RPMI7951 (cell line): Measurements from ENCODE around the gene MACROD1. TPM values are rescaled to one million over a fixed set of nuclear protein-coding genes. Genes with fewer than 3 reads are reported as not detected.

ENCODE experiments used
- DNase-seq: peaks from one replicate; pipeline ENCODE4 v3.0.0-alpha.2; 2012; ENCODE audit warnings: low read depth
- total RNA-seq: library from RNA; depleted of rRNA; stranded (reverse); fragments of >200 nt; shearing (Covaris generic); gene quantifications from 2 replicates; pipeline ENCODE4 v1.2.3, GENCODE V29; 2014

Gene MACROD1
- total RNA-seq, 1 experiment from 2014 or later: 43.3 TPM

DNA sequence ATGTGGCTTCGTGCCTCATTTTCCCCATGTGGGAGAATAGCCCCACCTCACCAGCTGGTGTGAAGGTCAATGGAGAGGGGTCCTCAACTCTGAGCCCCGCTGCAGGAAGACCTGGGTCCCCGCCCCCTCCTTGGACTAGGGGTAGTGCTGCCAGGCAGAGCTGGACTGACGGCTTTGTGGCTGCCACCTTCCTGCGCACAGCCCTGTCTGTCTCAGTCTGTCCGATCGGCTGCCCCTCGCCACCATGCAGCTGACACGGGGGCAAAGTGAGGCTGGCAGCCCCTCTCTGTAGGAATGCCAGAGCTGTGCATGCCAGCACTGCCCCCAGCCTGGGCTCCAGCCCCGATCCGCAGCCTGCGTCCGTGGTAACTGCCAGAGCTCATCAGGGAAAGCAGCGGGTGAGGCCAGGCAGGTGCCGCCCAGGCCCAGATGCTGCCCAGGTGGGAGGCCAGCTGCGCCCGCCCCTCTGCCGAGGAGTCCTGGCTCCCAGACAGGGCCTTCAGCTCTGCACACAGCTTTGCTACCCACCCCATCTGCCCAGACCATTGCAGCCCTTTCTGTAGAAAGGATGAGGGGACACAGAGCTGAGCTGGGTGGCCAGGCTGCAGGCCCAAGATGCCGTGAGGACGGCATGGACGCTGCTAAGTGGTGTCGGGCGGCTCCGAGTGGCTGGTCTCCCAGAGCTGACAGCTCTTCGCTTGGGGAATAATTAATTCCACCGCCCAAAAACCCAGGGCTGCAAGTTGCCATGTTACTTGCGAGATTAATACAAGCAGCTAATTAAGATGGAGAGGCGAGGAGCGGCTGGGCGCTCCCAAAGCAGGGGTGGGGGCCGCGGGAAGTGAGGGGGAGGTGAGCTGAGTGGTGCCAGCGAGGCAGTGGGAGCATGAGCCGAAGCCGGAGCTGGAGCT lies 149.7 kb downstream of the MACROD1 start:
- DNase-seq: no peak

DNA sequence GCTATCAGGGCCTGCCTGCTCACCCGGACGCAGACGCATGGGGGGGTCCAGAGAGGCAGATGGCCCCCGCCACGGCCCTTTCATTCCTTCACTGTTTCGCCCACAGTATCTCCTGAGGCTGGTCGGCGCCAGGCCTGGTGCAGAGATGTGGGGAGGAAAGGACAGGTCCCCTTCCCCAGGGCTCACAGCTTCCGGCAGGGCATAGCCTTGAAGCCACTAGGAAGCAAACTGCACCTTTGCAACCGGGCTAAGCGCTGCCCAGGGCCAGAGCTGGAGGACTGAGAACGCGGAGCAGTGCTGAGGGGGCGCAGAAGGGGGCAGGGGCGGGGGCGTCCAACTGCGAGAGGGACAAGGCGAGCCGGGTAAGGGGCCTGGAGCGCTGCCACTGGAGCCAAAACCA lies 150.4 kb downstream of the MACROD1 start:
- DNase-seq: no peak

DNA sequence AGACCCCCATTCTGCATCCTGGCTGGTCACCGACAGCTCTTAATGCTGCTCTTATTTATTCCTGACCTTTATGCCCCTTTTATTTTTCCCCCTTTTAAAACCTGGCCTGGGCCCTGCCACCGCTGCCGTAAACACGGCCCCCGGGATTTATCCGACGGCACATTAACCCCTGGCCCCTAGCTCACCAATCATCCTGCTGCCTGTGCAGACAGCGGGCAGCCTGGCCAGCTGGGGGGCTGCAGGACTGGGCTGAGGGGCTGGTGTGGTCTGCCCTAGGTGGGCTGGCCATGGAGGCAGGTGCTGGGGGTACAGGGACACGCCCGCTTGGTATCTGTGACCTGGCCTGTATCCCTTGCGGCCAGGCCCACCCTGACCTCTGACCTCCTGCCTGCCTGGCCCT lies 151.6 kb downstream of the MACROD1 start:
- DNase-seq: no peak

DNA sequence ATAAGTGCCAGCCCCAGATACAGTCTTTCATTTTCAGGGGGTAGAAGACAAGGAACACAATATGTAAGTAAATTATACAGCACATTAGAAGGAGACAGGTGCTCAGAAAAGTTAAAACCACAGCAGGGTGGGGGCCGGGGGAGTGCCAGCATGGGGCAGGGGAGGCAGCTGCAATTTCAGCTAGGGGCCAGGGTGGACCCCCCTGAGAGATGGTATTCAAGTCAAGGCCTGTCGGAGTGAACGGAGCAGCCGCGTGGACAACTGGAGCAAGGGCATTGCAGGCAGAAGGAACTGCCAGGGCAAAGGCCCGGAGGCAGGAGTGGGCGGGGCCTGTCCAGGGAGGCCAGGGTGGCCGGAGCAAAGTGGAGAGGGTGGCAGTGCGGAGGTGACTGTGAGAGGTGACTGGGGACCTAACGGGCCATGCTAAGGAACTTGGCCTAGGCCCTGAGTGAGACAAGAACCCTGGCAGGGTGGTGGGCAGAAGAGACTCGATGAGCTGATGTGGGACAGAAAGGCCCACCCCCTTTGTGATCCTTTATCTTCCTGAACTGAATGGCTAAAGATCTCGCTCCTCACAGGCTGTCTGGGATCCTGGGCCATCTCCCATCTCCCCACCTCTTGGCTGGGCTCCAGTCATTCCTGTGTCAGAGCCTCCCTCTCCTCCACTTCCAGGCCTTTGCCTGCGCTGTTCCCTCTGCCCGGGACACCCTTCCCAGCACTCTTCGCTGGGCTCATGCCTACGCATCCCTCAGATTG lies 152.6 kb downstream of the MACROD1 start:
- DNase-seq: no peak

DNA sequence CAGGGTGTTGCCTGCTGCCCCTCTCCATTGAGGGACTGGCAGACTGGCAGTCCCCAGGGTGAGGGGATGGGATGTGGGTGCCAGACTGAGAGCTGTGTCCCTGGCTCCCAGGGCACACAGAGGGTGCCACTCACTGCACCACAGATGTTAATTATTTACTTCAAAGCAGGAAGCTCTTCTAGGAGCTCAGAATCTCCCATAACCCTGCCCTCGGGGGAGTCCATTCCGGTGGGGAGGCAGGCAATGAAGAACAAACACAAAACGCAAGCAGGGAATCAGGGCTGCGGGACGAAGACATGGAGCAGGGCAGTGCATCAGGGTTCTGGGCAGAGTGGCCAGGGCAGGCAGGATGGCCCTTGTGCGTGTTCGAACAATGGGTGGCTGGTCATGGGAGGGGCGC lies 154.5 kb downstream of the MACROD1 start:
- no peak for DNase-seq

DNA sequence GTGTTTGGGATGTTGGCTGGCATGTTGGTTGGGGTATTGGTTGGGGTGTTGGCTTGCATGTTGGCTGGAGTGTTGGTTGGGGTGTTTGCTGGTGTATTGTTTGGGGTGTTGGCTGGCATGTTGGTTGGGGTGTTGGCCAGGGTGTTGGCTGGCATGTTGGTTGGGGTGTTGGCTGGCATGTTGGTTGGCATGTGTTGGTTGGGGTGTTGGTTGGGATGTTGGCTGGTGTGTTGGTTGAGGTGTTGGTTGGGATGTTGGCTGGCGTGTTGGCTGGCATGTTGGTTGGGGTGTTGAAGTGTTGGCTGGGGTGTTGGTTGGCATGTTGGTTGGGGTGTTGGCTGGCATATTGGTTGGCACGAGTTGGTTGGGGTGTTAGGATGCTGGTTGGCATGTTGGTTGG lies 155.1 kb downstream of the MACROD1 start:
- no peak for DNase-seq

DNA sequence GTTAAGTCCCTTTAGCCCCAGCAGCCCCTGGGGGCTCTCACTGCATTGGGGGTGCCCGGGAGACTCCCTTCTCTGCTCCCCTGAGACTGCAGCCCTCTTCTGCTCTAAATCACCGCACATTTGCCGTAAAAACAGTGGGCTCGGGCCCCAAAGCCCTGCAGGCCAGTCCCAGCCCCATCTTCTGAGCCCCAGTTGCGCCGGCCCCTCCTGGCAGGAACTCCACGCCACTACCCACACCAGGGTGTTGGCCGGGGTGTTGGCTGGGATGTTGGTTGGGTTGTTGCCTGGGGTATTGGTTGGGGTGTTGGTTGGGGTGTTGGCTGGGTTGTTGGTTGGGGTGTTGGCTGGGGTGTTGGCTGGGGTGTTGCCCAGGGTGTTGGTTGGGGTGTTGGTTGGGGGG lies 156.2 kb downstream of the MACROD1 start:
- DNase-seq: no peak

DNA sequence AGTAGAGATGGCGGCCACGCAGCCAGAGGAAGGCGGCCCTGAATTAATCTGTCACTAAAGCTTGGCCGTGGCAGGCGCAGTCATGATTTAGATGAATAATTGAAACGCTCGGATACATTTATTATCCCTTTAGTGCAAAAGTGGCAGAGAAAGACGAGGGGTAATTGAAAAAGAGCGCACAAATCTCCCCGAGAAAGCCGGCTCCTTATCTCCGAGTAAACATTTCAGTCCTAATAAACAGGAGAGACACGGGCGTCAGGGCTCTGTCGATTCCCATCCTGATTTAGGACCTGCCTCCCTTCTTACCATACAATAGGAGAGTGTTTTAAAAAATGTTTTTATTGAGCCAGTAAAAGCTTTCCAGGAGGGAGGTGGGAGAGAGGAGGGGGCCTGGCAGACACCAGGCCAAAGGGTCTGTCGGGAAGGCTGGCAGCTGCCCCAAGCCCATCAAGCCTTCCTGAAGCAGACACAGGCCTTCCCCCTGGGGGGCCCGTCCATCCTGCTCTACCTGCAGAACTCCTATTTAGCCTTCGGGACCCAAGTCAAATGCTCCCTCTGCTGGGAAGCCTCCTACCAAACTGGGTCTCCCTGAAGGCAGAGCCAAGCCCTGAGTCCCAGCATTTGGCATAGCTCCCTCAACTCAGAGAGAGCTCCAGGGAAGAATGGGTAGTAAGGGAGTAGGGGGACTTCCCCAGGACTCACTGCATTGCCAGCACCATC lies 156.8 kb downstream of the MACROD1 start:
- no peak for DNase-seq

DNA sequence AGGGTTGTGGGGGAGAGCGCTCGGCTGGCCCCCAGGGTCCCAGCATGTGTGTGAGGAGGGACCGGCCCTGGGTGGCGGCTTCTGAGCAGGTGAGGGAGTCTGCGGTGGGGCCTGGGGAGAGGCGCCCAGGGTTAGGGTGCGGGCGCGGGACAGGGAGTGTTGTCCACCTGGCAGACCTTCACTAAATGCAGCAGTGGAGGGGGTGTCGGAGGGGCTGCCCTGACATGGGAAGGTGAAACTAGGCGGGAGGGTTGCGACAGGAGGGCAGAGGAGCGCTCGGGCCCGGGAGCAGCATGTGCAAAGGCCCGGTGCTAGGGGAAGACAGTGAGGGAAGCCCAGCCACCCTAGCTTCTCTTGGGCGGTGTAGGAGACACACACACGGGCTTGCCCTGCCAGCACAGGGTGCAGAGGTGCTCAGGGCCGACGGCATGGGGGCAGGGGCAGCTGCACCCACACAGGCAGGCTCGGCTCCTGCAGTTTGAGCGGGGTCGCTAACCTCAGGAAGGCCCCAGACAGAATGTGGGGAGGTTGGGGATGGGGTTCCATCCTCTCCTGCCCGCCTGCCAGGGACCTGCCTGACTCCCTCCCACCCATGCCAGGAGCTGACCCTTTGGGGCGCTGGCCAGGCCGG lies 157.5 kb downstream of the MACROD1 start:
- no peak for DNase-seq

DNA sequence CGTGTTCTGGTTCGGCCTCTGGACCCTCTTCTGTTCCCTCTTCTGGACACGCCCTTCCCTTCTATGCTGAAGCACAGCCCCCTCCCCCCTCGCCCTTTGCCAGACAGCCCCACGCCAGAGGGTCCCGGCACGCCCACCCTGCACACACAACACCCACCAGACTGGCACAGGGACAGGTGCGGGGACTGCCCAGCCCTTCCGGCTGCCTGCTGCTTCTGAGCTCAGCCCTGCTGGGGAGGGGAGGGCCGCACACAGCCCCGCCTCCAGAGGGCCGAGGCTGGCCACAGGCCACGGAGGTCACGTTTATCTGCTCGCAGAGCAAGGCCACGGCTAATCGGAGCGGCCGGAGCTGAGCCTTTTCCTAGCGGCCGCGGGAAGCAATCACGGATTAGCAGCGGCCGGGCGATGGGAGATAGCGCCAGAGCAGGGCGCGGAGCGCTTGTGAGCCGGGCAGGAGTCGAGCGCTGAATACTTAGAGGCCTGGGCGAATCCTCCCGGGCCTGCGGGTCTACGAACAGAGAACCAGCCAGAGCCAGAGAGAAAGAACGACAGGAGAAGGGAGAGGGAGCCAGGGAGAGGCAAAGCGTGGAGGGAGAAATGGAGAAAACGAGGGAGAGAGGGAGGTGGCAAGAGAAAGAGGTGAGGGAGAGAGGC lies 158.2 kb downstream of the MACROD1 start:
- DNase-seq: peak; percentile 77

DNA sequence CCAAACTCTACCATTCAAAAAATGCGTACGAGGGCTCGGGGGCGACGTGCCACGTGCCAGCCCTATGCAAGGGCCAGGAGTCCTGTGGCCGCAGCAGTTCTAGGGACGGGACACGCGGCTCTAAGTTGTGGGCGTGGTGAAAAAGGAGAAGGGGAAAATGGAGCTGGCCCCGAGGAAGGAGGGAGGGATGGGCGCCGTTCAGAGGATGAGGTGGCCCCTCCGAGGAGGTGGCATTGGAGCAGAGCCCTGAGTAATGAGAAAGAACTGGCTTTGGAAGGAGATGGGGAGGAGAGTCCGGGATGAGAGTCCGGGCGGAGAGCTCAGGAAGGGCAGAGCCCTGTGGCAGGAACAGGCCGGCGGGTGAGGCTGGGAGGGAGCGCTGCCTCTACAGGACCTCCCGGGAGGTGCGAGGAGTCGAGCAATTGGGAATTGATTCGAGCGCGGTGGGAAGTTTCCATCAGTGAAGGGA lies 158.7 kb downstream of the MACROD1 start:
- DNase-seq: peak; percentile 65

DNA sequence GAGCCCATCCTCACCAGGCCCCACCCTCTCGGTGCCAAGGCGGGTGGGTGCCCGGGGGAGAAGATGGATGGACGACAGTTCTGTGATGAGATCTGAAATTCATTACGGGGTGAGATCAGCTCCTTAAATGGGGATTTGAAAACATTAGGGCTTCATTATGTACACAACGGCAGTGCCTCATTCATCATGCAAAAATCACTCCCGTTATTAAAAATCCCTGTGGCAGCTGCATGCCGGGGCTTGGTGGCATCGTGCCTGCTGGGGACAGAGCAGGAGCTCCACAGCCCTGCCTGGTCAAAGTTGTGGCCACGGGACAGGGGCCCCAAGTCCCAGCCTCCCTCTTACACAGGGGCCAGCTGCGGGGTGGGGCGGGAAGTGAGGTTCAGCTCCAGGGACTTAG lies 159.5 kb downstream of the MACROD1 start:
- no peak for DNase-seq

DNA sequence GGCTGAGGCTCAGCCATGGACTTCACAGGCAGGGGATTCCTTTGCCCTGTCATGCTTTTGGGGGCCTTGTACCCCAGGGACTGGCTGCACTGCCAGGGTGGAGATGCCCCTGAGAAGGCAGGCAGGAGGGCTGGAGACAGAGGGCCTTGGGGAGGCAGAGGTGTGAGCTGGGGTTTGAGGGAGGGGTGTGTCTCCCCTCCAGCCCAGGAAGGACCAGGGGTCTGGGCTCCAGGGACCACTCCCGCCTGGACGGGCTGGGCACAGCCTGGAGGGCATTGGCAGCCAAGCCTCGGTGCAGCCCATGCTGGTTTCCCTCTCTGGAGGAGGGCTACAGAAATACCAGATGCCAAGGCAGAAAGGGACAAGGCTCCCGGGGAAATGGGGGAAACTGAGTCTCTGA lies 160.2 kb downstream of the MACROD1 start:
- no peak for DNase-seq

DNA sequence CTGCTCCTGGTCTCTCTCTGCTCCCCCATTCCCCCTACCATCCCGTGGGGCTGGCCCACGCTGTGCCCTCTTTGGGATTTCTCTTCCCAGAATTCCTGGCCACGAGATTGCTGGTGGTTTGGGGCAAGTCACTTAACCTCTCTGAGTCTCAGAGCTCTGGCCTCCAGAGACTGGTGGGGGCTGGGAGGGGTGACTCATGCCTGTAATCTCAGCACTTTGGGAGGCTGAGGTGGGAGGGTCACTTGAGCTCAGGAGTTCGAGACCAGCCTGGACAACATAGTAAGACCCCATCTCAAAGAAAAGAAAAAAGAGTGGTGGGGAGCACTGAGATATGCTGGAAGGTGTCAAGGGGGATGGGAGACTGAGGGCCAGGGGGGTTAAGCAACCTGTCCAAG lies 161.3 kb downstream of the MACROD1 start:
- DNase-seq: no peak

DNA sequence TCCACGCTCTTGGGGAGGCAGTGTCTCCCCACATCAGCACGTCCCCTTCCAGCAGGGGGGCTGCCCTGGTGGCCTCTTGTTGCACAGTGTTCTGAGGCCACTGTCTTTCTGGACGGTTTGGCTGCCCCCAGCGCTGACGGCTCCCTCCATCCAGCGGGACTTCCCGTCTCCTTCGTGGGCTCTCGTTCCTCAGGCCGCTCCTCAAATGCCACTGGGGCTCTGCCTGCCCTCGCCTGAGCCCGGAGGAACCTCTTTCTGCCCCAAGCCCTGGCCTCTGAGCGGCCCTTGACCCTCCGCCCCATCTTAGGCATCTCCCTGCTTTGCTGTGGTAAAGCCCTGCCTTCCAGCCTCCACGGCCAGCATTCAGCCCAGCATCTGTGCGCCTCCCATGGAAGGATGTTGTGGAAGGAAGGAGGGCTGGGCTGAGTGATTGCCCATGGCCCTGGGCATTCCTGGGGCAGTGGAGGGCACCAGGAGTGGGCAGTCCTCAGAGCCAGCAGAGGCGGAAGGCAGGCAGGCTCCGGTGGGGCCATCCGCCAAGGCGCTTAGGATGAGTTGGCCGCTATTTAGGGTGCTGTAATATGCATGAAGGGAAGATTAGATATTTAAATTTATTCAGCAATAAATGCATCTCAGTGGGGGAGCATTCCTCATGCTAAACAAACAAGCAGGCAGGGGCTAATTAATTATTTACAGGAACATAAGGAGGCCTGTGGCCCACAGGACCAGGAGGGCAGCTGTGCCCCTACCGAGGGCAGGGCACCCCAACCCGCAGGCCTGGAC lies 161.9 kb downstream of the MACROD1 start:
- peak; percentile 32 for DNase-seq

DNA sequence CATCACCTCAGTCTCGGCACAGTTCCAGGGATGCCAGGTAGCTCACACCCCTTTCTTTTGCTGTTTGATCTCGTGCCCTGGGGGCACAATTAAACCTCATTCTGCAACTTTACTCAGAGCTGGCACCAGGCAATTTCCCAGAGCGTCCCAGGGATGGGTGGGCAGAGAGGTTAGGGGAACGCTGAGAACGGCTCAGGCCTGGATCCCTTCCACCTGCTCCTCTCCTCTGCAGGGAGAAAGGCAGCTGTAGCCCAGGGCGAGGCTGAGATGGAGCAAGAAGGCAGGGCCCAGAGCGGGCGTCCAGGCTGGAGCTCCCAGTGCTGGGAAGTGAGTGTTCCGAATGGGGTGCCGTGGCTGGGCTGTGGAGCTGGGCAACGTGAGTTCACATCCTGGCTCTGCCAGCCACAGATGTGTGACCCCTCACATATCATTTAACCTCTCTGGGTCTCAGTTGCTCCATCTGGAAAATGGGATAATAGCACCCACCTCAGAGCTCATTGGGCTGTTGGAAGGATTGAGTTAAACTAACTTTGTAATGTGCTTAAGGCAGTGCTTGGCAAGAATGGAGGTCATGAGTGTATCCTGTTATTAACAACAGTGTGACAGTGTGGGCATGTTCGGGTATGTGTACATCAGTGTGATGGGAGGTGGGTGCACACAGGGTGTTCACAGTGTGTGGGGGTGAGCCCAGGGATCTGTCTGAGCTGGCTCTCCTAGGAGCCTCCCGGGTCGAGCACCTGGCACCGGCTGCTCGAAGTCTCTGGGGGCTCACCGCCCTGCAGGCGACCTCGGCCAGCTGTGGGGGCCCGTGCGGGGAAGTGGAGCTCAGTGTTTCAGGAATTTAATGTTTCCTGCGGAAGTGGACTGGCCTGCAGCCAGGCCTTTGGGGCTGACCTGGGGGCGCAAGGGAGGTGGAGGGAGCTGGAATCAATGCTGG lies 164.2 kb downstream of the MACROD1 start:
- DNase-seq: peak; percentile 29

DNA sequence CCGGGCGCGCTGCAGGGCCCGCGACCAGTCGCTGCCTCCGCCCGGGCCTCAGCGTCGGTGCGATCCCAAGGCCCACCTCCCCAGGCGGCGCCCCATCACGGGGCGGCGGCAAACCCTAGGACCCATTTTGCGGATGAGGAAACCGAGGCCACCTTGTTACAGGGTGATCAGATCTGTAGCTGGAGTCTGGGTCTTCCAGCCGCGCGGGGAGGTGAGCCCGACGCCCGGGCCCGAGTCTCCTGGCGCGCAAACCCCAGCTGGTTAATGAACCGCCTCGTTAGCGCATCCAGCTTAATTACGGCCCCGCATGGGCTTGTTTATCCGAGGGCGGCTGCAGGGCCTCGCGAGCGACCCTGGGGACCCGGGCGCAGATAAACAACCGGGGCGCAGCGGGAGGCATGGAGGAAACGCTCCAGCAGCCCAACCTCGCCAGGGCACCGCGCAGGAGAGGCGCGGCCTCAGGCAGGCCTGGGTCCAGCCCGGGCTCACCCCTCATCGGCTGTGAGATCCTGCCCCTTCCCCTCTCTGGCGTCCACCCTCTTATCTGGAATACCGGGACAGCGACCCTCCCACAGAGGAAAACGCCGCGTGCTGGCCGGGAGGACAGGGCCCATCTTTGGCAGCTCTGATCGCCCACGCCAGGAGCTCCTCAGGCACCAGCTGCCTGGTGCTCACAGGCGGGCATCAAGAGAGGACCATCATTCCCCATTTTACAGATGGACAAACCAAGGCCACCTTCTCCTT lies 165.0 kb downstream of the MACROD1 start:
- no peak for DNase-seq

DNA sequence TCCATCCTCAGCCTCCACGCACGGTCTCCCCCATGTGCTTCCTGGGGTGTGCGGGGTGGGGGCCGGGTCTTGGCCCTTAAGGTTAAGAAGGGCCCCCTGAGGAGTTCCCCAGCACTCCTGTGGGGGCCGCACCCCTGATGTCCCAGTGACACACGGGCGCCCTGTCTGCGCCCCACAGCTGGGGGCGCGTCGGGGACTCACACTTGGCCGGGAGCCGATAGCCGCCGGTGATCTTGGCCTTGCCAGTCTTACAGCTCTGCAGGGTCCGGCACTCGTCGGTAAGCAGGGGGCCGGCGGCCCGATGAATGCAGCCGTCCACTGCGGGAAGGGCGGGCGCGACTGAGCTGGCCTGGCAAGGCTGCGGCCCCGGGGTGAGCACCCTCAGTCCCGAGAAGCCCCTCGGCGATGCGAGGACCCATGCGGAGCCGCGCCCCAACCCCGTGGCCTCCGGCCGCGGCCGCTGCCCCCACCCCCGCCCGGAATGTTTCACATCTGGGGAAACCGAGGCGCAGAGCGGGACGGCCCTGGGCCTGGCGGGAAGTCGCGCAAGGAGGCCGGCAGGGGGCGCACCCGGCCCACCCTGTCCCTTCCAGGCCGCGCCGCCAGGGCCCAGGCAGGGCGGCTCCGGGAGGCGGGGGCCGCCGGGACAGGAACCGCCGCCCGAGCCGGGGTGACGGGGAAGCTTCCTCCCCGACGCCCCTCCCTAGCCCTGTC lies 165.7 kb downstream of the MACROD1 start:
- DNase-seq: no peak
